Thyroid gland (tissue), 4 donors: ENCODE data around the gene OXSR1. TPM values are rescaled to one million over a fixed set of nuclear protein-coding genes. Genes with fewer than 3 reads are reported as not detected.

ENCODE experiments used
- DNase-seq, 2 donors: peaks; one replicate each; pipeline ENCODE4 v3.0.0-alpha.2; 2019
- H3K27ac ChIP-seq, 3 donors: fragments of 200-600 bp; sonication (generic); 1 replicate in 2 of 3; 2 replicates in 1 of 3; pipeline ENCODE4 v1.5.1; 2016 to 2019; ENCODE audit warnings: mild to moderate bottlenecking in 1 of 3, moderate library complexity in 1 of 3
- H3K27me3 ChIP-seq: fragments of 200-600 bp; sonication (generic); one replicate; pipeline ENCODE4 v1.5.1; 2019
- H3K36me3 ChIP-seq, 2 donors: fragments of 200-600 bp; sonication (generic); one replicate each; pipeline ENCODE4 v1.5.1; 2016 to 2019
- H3K4me1 ChIP-seq, 2 donors: fragments of 200-600 bp; sonication (generic); one replicate each; pipeline ENCODE4 v1.5.1; 2017 to 2019
- H3K4me3 ChIP-seq, 3 donors: fragments of 200-600 bp; sonication (generic); replicated peaks in 1 of 3; 1 replicate in 2 of 3; 2 replicates in 1 of 3; pipeline ENCODE4 v1.5.1; 2016; ENCODE audit warnings: mild to moderate bottlenecking in 1 of 3
- H3K9me3 ChIP-seq: fragments of 200-600 bp; sonication (generic); one replicate; pipeline ENCODE4 v1.5.1; 2017
- CTCF ChIP-seq, 6 experiments: fragments of 200-600 bp in 3 of 6; fragments of 450-650 bp in 3 of 6; sonication (generic) in 3 of 6; IDR thresholded peaks; one replicate each; pipeline ENCODE4 v1.5.1; 2016 to 2019; ENCODE audit warnings: antibody characterized with exemption in 6 of 6, mild to moderate bottlenecking in 2 of 6, inconsistent platforms in 1 of 6, moderate library complexity in 1 of 6
- POLR2A ChIP-seq, 2 donors: fragments of 450-650 bp; IDR thresholded peaks; one replicate each; pipeline ENCODE4 v1.6.1; 2017; ENCODE audit warnings: antibody characterized with exemption in 2 of 2, mild to moderate bottlenecking in 2 of 2, moderate library complexity in 1 of 2
- WGBS, 2 donors: methylation state at CpG; one replicate each; pipeline ENCODE4 v1.1.5; 2017; 5-methylcytosine and 5-hydroxymethylcytosine counted together
- intact Hi-C: fragments of 100-400 bp; cut with DNase I; formaldehyde crosslinking; loops from one replicate; pipeline ENCODE4 v1.15.1; 2023
- total RNA-seq, 4 donors: library from RNA; depleted of rRNA; stranded (reverse); fragments of >200 nt; gene quantifications; one replicate each; pipeline ENCODE4 v1.2.3, GENCODE V29; 2016

Gene OXSR1
- total RNA-seq, 4 donors from 2014 or later = 32.0 to 40.5 (median 37.9) TPM

- no peak for TF ChIP-seq CTCF (IDR thresholded peaks at IDR 0.05)
- TF ChIP-seq POLR2A (IDR thresholded peaks at IDR 0.05) = no peak
- no peak for DNase-seq
- Histone ChIP-seq H3K27me3 (no peaks in the 10 kb centered on the region), H3K27ac (no peak overlapping the region), H3K36me3 (no peaks in the 10 kb centered on the region), H3K9me3 (no peaks in the 10 kb centered on the region), H3K4me3 (no peak overlapping the region), H3K4me1 (peaks cover 0 to 10% of the 10 kb centered on the region in 2 donors)
- 88 to 92% methylated on average over 4 of the region's 4 CpGs for whole genome bisulfite sequencing, 2 donors
- intact Hi-C loops = no loop called here
These were observed 42.1 kb downstream of the OXSR1 start for GRCh38 chr3:38207254-38208003.

GRCh38 chr3:38210141-38210757 is 44.9 kb downstream of the OXSR1 start:
- Histone ChIP-seq H3K36me3 (no peaks in the 10 kb centered on the region), H3K27ac (no peak overlapping the region), H3K4me1 (peaks cover 0 to 14% of the 10 kb centered on the region in 2 donors), H3K4me3 (no peak overlapping the region), H3K9me3 (no peaks in the 10 kb centered on the region), H3K27me3 (no peaks in the 10 kb centered on the region)
- intact Hi-C loops = no loop called here
- 89 to 93% methylated on average over 2 of the region's 2 CpGs for WGBS, 2 donors
- DNase-seq = no peak
- TF ChIP-seq CTCF (IDR thresholded peaks at IDR 0.05) (no peak), POLR2A (IDR thresholded peaks at IDR 0.05) (no peak)

- Histone ChIP-seq H3K36me3 (no peaks in the 10 kb centered on the region), H3K27me3 (no peaks in the 10 kb centered on the region), H3K27ac (no peak overlapping the region), H3K4me3 (no peak overlapping the region), H3K9me3 (no peaks in the 10 kb centered on the region), H3K4me1 (peaks cover 0 to 14% of the 10 kb centered on the region in 2 donors)
- 85 to 92% methylated on average over 1 of the region's 1 CpG for WGBS, 2 donors
- TF ChIP-seq POLR2A (IDR thresholded peaks at IDR 0.05) (no peak), CTCF (IDR thresholded peaks at IDR 0.05) (no peak)
- intact Hi-C loops = no loop called here
- no peak for DNase-seq
These were observed 46.8 kb downstream of the OXSR1 start for GRCh38 chr3:38212141-38212540.

GRCh38 chr3:38214560-38214959 is 49.2 kb downstream of the OXSR1 start:
- WGBS, 2 donors = 95 to 98% methylated on average over 2 of the region's 2 CpGs
- no peaks in the 10 kb centered on the region for H3K9me3 ChIP-seq
- no peak overlapping the region for H3K4me3 ChIP-seq
- no peak overlapping the region for H3K27ac ChIP-seq
- H3K36me3 ChIP-seq = no peaks in the 10 kb centered on the region
- DNase-seq = no peak
- no peaks in the 10 kb centered on the region for H3K27me3 ChIP-seq
- intact Hi-C loops = no loop called here
- TF ChIP-seq POLR2A (IDR thresholded peaks at IDR 0.05) (no peak), CTCF (IDR thresholded peaks at IDR 0.05) (no peak)
- H3K4me1 ChIP-seq = peaks cover 0 to 14% of the 10 kb centered on the region in 2 donors

GRCh38 chr3:38219609-38220197 is 54.4 kb downstream of the OXSR1 start:
- H3K4me3 ChIP-seq = no peak overlapping the region
- DNase-seq = no peak
- 91 to 94% methylated on average over 3 of the region's 3 CpGs for WGBS, 2 donors
- intact Hi-C loops = no loop called here
- no peaks in the 10 kb centered on the region for H3K9me3 ChIP-seq
- no peaks in the 10 kb centered on the region for H3K27me3 ChIP-seq
- H3K4me1 ChIP-seq = no peaks in the 10 kb centered on the region
- peaks cover 0 to 4% of the 10 kb centered on the region in 2 donors for H3K36me3 ChIP-seq
- no peak for TF ChIP-seq CTCF (IDR thresholded peaks at IDR 0.05)
- no peak for TF ChIP-seq POLR2A (IDR thresholded peaks at IDR 0.05)
- no peak overlapping the region for H3K27ac ChIP-seq
